SK-N-MC (cell line): Measurements from ENCODE around the gene IRF4.

Experiments used
- EZH2 ChIP-seq: fragments of 200-600 bp; sonication (generic); IDR thresholded peaks from one replicate; pipeline ENCODE4 v1.6.1; 2017; ENCODE audit warnings: antibody characterized with exemption
- FOXP2 ChIP-seq: optimal IDR thresholded peaks from 2 replicates; pipeline ENCODE3; 2011; ENCODE audit warnings: mild to moderate bottlenecking, moderate library complexity; ENCODE audit not compliant: insufficient read depth; ENCODE audit errors: extremely low read length, control extremely low read depth
- POLR2AphosphoS5 ChIP-seq: IDR thresholded peaks from 2 replicates; pipeline ENCODE4 v1.6.1; 2012; ENCODE audit warnings: mild to moderate bottlenecking, low read depth, low read length, borderline replicate concordance

DNA sequence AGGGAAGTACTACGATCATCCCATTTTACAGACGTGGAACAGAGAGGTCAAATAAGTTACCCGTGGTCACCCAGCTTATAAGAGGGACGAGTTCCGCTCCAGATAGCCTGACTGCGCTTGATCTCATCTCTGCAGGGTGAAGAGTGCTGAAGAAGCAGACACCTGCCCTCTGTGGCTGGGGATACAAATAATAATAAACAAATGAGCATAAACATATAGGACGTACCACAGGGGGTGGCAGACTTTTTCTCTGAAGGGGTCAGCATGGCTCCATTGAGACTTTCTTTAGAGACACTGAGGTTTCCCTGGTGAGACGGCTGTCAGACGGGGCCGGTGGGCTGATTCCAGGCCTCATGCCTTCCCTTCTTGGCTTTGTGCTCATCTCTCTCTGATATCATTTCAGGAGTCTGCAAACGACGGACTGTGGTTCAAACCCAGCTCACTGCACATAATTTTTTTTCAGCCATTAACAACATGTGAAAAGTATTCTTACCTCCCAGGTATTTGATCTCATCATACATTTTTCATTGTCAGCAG is 47.1 kb downstream of the IRF4 start:
- TF ChIP-seq EZH2 (no peak), POLR2AphosphoS5 (no peak), FOXP2 (no peak)
